Measurements from ENCODE around the gene SCO2.

Gene SCO2, protein sequence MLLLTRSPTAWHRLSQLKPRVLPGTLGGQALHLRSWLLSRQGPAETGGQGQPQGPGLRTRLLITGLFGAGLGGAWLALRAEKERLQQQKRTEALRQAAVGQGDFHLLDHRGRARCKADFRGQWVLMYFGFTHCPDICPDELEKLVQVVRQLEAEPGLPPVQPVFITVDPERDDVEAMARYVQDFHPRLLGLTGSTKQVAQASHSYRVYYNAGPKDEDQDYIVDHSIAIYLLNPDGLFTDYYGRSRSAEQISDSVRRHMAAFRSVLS

DNA sequence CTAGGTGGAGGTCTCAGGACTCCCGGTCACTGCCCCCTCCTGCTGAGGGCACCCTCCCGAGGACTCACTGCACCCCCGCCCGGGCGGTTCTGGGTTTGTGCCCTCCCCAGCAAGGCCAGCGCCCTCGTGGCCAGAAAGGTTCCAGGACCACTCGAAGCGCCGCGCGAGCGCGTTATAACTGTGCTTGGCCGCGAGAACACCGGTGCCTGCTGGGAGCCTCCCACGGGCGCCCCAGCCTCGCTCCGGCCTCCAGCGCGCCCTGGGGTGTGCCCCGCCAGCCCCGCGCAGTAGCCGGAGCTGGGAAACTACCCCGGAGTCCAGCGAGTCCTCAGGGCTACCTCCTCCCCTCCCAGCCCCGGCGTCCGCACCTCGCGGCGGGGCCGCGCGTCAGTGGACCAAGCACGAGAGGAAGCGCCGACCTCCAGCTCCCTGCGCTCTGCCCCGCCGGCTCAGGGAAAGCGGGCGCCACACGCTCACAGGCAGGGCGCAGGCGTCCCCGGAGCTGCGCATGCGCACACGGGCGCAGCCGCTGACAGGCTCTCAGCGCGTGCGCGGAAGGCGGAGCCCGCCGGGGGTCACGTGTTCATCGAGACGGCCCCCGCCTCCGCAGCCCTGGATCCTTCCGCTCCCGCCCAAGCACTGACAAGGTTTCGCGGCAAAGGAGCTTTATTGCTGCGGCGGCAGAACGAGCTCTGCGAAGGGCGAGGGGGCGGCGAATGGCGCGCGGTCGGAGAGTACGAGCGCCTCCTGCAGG lies at the start of gene SCO2:
Gene SCO2 (minus strand): TSS at position 495 of the 754 bp plus-strand sequence. CDS start 1,187 bp downstream, outside the sequence.
- peak within 1 kb of the TSS; percentile 66 for H3K4me3 ChIP-seq (ENCODE audit: control insufficient read depth, low read depth, low read length)
- peak; percentile 97 for DNase-seq (ENCODE audit: low read depth)
- TF ChIP-seq CTCF (conservative IDR thresholded peaks at IDR 0.05; ENCODE audit: control insufficient read depth, insufficient read depth, low read depth, low read length): peak; percentile 21

DNA sequence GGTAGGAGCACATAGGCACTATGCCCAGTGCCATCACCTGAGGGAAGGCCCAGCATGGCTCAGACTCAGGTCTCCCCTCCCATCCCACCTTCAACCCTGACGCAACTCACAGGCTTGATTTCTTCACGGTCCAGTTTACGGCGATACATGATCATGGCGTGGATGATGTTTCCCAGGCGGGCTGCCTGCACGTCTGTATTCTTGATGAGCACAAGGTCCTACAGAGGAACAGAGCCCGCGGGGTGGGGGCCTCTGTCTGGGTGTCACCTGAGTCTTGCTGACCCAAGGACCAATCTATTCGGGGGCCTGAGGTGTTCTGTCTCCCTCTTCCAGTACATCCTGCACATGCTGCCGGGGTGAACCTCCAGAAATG lies 49.0 kb upstream of the SCO2 start:
- no peak overlapping the region for H3K4me3 ChIP-seq (ENCODE audit: control insufficient read depth, low read depth, low read length)
- no peak for TF ChIP-seq CTCF (conservative IDR thresholded peaks at IDR 0.05; ENCODE audit: control insufficient read depth, insufficient read depth, low read depth, low read length)

DNA sequence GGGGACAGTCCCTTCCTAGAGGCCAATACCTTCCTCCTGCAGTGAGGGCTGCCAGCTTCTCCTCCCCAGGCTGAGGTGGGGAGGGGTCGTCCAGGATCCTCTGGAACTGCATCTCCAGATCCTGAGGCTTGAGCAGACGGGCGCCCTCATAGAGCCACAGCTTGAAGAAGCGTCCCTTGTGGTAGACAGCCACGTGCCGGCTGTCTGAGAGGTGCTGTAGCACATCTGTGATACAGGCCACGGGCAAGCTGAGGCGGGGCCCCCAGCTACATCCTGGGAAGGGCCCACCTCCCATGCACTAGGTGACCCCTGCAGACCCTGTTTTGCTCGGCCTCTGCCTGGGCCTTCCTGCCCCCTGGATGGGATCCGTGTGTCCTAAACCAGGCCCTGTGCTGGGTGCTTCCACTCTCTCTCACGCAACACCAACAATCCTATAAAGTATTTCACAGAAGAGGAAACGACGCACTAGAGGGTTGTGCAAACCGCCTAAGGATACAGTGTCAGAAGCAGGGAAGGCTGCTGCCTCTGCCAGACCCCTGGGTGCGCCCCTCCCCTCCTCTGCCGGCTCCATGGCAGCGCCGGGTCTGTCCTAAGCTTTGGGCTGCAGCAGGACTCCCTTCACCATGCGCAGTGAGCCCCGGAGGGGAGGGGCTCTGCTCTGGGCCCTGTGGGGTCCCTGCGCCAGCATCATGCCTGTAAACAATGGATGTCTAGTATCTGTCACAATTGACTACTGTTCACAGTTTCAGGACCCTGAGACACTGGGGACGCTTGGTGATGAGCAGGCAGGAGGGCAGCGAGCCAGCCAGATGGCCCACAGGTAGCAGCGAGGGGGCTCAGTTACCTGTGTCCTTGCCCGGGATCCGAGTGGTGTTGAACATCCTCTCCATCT lies 48.3 kb upstream of the SCO2 start:
- DNase-seq (ENCODE audit: low read depth): no peak
- TF ChIP-seq CTCF (conservative IDR thresholded peaks at IDR 0.05; ENCODE audit: control insufficient read depth, insufficient read depth, low read depth, low read length): no peak
- no peak overlapping the region for H3K4me3 ChIP-seq (ENCODE audit: control insufficient read depth, low read depth, low read length)

More for the DNA sequence above, 49.0 kb upstream of the SCO2 start:
- DNase-seq (ENCODE audit: low read depth): no peak

DNA sequence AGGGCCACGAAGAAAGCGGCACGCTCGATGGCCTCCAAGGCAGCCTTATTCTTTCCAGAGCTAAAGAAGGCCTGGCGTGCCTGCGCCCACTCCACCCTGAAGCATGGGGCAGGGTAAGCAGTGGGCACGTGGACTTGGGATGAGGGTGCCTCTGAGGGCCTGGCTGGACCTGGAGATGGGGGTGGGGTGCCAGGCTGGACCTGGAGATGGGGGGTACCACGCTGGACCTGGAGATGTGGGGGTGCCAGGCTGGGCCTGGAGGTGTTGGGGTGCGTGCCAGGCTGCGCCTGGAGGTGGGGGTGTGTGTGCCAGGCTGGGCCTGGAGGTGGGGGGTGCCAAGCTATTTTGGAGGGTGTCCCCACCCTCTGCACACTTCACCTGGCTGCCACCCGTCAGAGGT lies 47.6 kb upstream of the SCO2 start:
- TF ChIP-seq CTCF (conservative IDR thresholded peaks at IDR 0.05; ENCODE audit: control insufficient read depth, insufficient read depth, low read depth, low read length): no peak
- no peak overlapping the region for H3K4me3 ChIP-seq (ENCODE audit: control insufficient read depth, low read depth, low read length)
- no peak for DNase-seq (ENCODE audit: low read depth)

- TF ChIP-seq CTCF (conservative IDR thresholded peaks at IDR 0.05; ENCODE audit: control insufficient read depth, insufficient read depth, low read depth, low read length): no peak
- no peak for DNase-seq (ENCODE audit: low read depth)
- H3K4me3 ChIP-seq (ENCODE audit: control insufficient read depth, low read depth, low read length): no peak overlapping the region
These were observed 46.1 kb upstream of the SCO2 start for GRCh38 chr22:50571264-50572175.

DNA sequence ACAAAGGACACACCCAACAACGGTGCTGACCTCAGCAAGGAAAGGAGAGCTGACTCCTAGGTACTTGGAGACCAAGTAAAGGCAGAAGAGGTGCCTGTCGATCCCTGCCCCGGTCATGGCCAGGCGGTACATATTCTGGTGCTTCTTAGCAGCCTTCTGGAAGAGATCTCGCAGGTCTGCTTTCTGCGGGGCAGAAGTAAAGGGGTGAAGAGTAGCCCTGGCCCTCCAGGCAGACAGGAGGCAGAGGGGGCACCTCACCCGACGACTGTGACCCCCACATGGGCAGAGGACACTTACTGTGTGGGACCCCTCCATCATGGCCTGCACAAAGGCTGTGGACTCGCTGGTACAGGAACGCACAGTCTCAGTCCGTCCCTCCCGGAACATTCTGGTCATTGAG lies 45.5 kb upstream of the SCO2 start:
- TF ChIP-seq CTCF (conservative IDR thresholded peaks at IDR 0.05; ENCODE audit: control insufficient read depth, insufficient read depth, low read depth, low read length): no peak
- no peak overlapping the region for H3K4me3 ChIP-seq (ENCODE audit: control insufficient read depth, low read depth, low read length)
- DNase-seq (ENCODE audit: low read depth): no peak
